HG02571 (cell line): ENCODE measurements around the gene ZBTB8A.

Source experiments
- ATAC-seq: cut with Tn5 transposase; IDR thresholded peaks from one replicate; pipeline ENCODE4 v1.9.1; 2021; ENCODE audit warnings: mild to moderate bottlenecking, moderate library complexity; ENCODE audit not compliant: unreplicated experiment

The ZBTB8A gene

GRCh38 chr1:32651461-32652073 is 112.3 kb downstream of the ZBTB8A start:
- ATAC-seq: peak; percentile 19

GRCh38 chr1:32652244-32652962 is 113.2 kb downstream of the ZBTB8A start:
- ATAC-seq: no peak
